ENCODE measurements around the gene BCL7C.
A peak's percentile ranks its signal among the peaks of the same experiment; 100 is the strongest.

GRCh38 chr16:30921748-30922419, 28.0 kb upstream of the BCL7C start:
- peak; percentile 87 for TF ChIP-seq CTCF (conservative IDR thresholded peaks at IDR 0.05)
- no peak for TF ChIP-seq EZH2 (IDR thresholded peaks at IDR 0.05; ENCODE audit: low read depth)

Data from PC-9 (cell line).